RPMI7951 (cell line): ENCODE data around the gene ATXN1. TPM values are rescaled to one million over a fixed set of nuclear protein-coding genes. Genes with fewer than 3 reads are reported as not detected.

Experiments
- DNase-seq: peaks from one replicate; pipeline ENCODE4 v3.0.0-alpha.2; 2012; ENCODE audit warnings: low read depth
- total RNA-seq: library from RNA; depleted of rRNA; stranded (reverse); fragments of >200 nt; shearing (Covaris generic); gene quantifications from 2 replicates; pipeline ENCODE4 v1.2.3, GENCODE V29; 2014

Gene ATXN1
- total RNA-seq, 1 experiment from 2014 or later = 31.2 TPM

GRCh38 chr6:16336056-16336818 is 425.0 kb downstream of the ATXN1 start:
- peak; percentile 34 for DNase-seq

GRCh38 chr6:16335176-16335575 is 426.1 kb downstream of the ATXN1 start:
- no peak for DNase-seq

GRCh38 chr6:16334671-16335070 is 426.6 kb downstream of the ATXN1 start:
- DNase-seq = peak; percentile 97

- DNase-seq = peak; percentile 72
These were observed 427.7 kb downstream of the ATXN1 start for GRCh38 chr6:16333580-16333979.

- DNase-seq = peak; percentile 79
These were observed 429.1 kb downstream of the ATXN1 start for GRCh38 chr6:16332175-16332542.

GRCh38 chr6:16331384-16332174 is 429.7 kb downstream of the ATXN1 start:
- DNase-seq = peak; percentile 82

GRCh38 chr6:16329233-16329632 is 432.0 kb downstream of the ATXN1 start:
- DNase-seq = no peak

GRCh38 chr6:16327777-16328325 is 433.4 kb downstream of the ATXN1 start:
- no peak for DNase-seq

GRCh38 chr6:16326971-16327776 is 434.1 kb downstream of the ATXN1 start:
- no peak for DNase-seq

- DNase-seq = no peak
These were observed 434.7 kb downstream of the ATXN1 start for GRCh38 chr6:16326531-16326930.

- peak; percentile 62 for DNase-seq
These were observed 436.5 kb downstream of the ATXN1 start for GRCh38 chr6:16324606-16325225.

- DNase-seq = no peak
These were observed 437.1 kb downstream of the ATXN1 start for GRCh38 chr6:16324184-16324583.

- peak; percentile 90 for DNase-seq
These were observed 438.5 kb downstream of the ATXN1 start for GRCh38 chr6:16322666-16323312.

- DNase-seq = no peak
These were observed 439.4 kb downstream of the ATXN1 start for GRCh38 chr6:16321826-16322225.

- no peak for DNase-seq
These were observed 439.9 kb downstream of the ATXN1 start for GRCh38 chr6:16321341-16321710.

- DNase-seq = peak; percentile 68
These were observed 440.5 kb downstream of the ATXN1 start for GRCh38 chr6:16320533-16321340.

- DNase-seq = peak; percentile 98
These were observed 441.3 kb downstream of the ATXN1 start for GRCh38 chr6:16319813-16320532.

GRCh38 chr6:16318953-16319720 is 442.1 kb downstream of the ATXN1 start:
- DNase-seq = no peak

- peak; percentile 99 for DNase-seq
These were observed 442.7 kb downstream of the ATXN1 start for GRCh38 chr6:16318538-16318937.
